ENCODE data around the gene PLEK. TPM values are rescaled to one million over a fixed set of nuclear protein-coding genes. Genes with fewer than 3 reads are reported as not detected.
A peak's percentile ranks its signal among the peaks of the same experiment; 100 is the strongest.

Gene PLEK
- total and polyA plus RNA-seq, 9 of the 15 experiments (the other 6 are each of a cell fraction or from before 2014, with no cell fraction given), result 0.14 to 1.2 (median 0.36) TPM

- TF ChIP-seq NCOA2 (IDR thresholded peaks at IDR 0.05; ENCODE audit: partially characterized antibody in 2 of 2), result no peak
These were observed 20.8 kb downstream of the PLEK start (continued) for GRCh38 chr2:68385907-68386287.

GRCh38 chr2:68386365-68386764 lies 21.3 kb downstream of the PLEK start:
- 0 out of 5 replicates have a peak, but pooled peaks cover 0 to 5% of the 10 kb centered on the region in 2 experiments for H3K27me3 ChIP-seq (ENCODE audit: control insufficient read depth in 2 of 2, insufficient read depth in 2 of 2, low read length in 2 of 2)
- in situ Hi-C loops (cut with MboI), result no loop called here
- CTCF ChIA-PET (ENCODE audit: low intra/inter-chr PET ratio), result no interaction called here
- H3K9me3 ChIP-seq (replicated peaks; ENCODE audit: control insufficient read depth, insufficient read depth, low read depth, low read length), result no peaks in the 10 kb centered on the region
- no peak overlapping the region for H3K4me3 ChIP-seq
- intact Hi-C loops (cut with micrococcal nuclease), result no loop called here
- DNase-seq (ENCODE audit: extremely low read depth in 1 of 4, low spot score in 3 of 4) (no peak), ATAC-seq (no peak), FAIRE-seq (no peak)
- H3K36me3 ChIP-seq (ENCODE audit: control insufficient read depth, insufficient read depth, low read length), result no peaks in the 10 kb centered on the region
- no peaks in the 10 kb centered on the region for H4K20me1 ChIP-seq (replicated peaks; ENCODE audit: control insufficient read depth, insufficient read depth, low read length)
- no peak overlapping the region for H2AFZ ChIP-seq (ENCODE audit: low read depth, low read length)
- H3K9ac ChIP-seq (ENCODE audit: insufficient read depth in 1 of 2, low read depth in 2 of 2, low read length in 2 of 2), result no peak overlapping the region; a peak in 1 of 4 replicates
- H3K4me2 ChIP-seq (ENCODE audit: insufficient read depth, low read length), result no peak overlapping the region
- POLR2A ChIA-PET, result no interaction called here
- H3K27ac ChIP-seq (ENCODE audit: extremely low read depth, low read depth, low read length), result no peak overlapping the region
- WGBS (ENCODE audit: insufficient coverage, low coverage, missing lambda C conversion rate), result 43% methylated on average over 5 of the region's 5 CpGs
- no peaks in the 10 kb centered on the region for H3K9me1 ChIP-seq (ENCODE audit: control insufficient read depth, insufficient read depth, low read length)
- BruUV-seq (replicated peaks), result no TSS peak
- H3K4me1 ChIP-seq (replicated peaks in 1 of 2; ENCODE audit: control insufficient read depth in 2 of 2, insufficient read depth in 2 of 2, low read length in 2 of 2), result peaks cover 0 to 19% of the 10 kb centered on the region in 2 experiments; a peak in 3 of 5 replicates
- H3K79me2 ChIP-seq (ENCODE audit: control insufficient read depth, insufficient read depth, low read length), result no peaks in the 10 kb centered on the region
- TF ChIP-seq ZFP1 (CRISPR knock-in tag; IDR thresholded peaks at IDR 0.05) (no peak), ZNF740 (CRISPR knock-in tag; IDR thresholded peaks at IDR 0.05) (no peak), ZNF740 (tag; IDR thresholded peaks at IDR 0.05) (no peak), CEBPB (tag; IDR thresholded peaks at IDR 0.05) (peak; percentile 40; the same call in 1 of the 2 replicates), PHF21A (IDR thresholded peaks at IDR 0.05; ENCODE audit: borderline replicate concordance, low read depth) (no peak), U2AF1 (optimal IDR thresholded peaks at IDR 0.05; ENCODE audit: low read depth, low read length) (no peak), SMARCA5 (IDR thresholded peaks at IDR 0.05) (no peak), ETV5 (CRISPR knock-in tag; IDR thresholded peaks at IDR 0.05; ENCODE audit: low read depth) (no peak), DPF2 (IDR thresholded peaks at IDR 0.05) (no peak), NCOA2 (IDR thresholded peaks at IDR 0.05; ENCODE audit: partially characterized antibody in 2 of 2) (no peak), BDP1 (IDR thresholded peaks at IDR 0.05; ENCODE audit: insufficient read depth, insufficient read length) (no peak), CEBPG (CRISPR knock-in tag; IDR thresholded peaks at IDR 0.05) (no peak), CEBPG (tag; conservative IDR thresholded peaks at IDR 0.05 in 1 of 2, IDR thresholded peaks at IDR 0.05 in 1 of 2) (peak in 1 of 2 experiments; percentile 48; a peak in 2 of 4 replicates), ELF2 (CRISPR knock-in tag; IDR thresholded peaks at IDR 0.05) (no peak)
